Activated effector memory CD4-positive, alpha-beta T cell treated with Interleukin-2 at 50 U/mL for 16 hours (primary cell): ENCODE measurements around the gene REM1.

Experiments used
- DNase-seq: peaks from one replicate; pipeline ENCODE4 v3.0.0-alpha.2; 2020

Gene REM1

GRCh38 chr20:31527266-31527665 is 52.2 kb downstream of the REM1 start:
- DNase-seq, result no peak
